T follicular helper cell (primary cell): Measurements from ENCODE around the gene FAM76A.
"Not testable (repeated sequence)": the region's sequence is repeated elsewhere in the genome, so short reads cannot be mapped to it uniquely, and the experiment has no call there.

Source experiments
- DNase-seq: peaks from one replicate; pipeline ENCODE4 v3.0.0-alpha.2; 2020; ENCODE audit warnings: low read depth

Gene FAM76A

DNA sequence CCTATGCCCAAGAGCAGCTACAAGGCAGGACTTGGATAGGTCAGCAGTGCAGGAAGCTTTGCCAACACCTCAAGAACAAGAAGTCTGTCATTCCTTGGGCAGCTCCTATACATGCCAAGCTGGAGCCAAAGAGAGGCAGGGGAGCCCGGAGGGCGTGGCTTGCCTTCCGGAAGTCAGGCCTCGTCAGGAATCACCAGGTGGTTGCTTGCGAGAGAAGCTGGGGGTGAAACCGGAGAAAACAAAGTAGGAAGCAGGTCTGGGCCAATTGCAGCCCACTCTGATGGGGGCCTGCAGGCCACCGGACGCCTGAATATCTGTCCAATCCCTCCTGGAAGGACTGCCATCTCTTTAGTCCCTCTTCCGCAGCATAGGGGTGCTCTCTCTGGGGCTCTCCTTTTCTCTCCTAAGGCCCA lies 794 bp upstream of the FAM76A start:
- DNase-seq: no peak

DNA sequence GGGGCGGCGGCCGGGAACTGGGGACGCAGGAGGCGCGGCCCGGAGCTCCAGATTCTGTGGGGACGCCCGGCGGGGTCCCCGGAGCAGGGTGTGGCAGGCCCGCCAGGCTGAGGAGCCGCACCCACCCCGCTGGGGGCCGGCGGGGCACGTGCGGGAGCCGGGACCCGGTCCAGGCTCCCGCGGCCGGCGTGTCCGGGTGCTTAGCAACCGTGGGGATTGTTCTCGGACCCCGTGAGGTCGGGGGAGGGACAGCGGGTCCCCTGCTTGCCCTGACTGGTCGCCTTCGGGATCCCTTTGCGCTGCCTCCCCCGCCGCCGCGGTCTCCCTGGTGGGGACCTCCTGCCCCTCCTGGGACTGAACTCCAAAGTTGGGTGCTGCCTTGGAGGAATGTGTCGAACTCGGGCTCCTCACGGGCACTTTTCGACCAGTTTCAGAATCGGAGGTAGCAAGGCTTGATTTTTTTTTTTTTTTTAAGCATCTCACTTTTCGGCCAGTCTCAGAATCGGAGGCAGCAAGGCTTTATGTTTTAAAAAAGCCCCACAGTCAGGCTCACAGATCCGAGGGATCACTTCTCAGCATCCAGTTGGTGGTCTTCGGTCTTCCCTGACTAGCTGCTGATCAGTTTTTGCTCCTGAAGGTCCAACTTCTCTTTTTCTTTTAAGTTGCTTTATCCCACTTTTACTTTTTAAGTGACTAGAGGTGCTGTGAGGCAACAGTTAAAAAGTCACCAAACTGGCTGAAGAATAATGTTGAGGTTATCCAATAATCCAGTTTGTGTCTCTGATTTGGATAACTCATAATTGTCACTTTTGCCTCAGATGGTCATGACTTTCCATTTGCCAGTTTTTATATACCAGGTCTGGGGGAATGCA lies 648 bp downstream of the FAM76A start:
- DNase-seq: peak; percentile 8

- DNase-seq: no peak
Measured at GRCh38 chr1:27727126-27727525, 1.4 kb downstream of the FAM76A start.

GRCh38 chr1:27736252-27736651 lies 10.5 kb downstream of the FAM76A start:
- no peak for DNase-seq

GRCh38 chr1:27741121-27741520 lies 15.4 kb downstream of the FAM76A start:
- DNase-seq: no peak

GRCh38 chr1:27744556-27744955 lies 18.8 kb downstream of the FAM76A start:
- no peak for DNase-seq

GRCh38 chr1:27745466-27745865 lies 19.7 kb downstream of the FAM76A start:
- DNase-seq: no peak

DNA sequence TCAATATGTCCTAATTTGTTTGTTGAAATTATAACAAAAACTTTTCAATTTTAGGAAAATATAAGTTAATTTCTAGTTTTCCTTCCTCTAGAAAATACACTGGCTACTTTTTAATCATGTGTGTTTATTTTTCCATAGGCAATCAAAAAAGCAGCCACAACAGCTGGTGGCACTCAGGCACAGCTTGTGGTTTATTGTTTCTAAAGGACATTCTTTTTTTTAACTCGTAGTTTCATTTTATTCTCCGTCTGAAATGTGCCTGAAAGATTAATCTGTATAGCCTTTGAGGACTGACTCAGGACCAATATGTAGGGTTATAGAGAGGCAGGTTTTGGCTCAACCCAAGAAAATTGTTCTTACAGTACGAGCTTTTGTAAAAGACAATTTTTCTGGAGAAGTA lies 26.6 kb downstream of the FAM76A start:
- no peak for DNase-seq

- no peak for DNase-seq
Measured at GRCh38 chr1:27755286-27755685, 29.5 kb downstream of the FAM76A start.

DNA sequence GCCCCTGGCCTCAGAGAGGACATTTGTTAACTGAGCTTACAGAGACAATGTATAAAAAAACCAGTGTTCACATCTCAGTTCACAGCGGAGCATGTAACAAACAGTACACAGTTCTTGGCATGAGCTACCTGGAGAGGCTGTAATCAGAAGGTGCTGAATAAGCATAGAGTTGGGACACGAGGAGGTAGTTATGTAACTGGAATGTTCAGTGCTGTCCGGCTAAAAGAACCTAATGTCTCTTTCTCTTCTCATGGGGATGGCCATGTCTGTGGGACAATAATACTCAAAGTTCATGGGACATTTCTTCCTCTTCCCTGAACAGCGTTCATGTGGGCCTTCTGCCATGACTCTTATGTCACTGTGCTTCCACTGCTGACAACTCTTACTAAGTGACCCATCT lies 30.1 kb downstream of the FAM76A start:
- DNase-seq: no peak

DNA sequence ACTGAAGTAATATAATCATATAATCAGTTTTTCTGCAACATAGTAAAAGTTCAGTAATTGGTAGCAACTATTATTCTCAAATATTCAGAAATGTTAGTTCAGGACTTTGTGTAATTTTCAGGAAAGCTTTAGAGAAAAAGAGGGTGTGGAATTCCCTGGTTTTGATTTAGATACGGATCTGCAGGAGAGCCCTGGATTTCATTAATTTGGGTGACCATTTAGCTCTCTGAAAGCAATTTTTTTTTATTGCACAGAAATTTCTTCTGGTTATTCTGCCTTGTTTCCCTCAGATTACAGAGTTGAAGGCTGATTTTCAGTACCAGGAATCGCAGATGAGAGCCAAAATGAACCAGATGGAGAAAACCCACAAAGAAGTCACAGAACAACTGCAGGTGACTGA lies 33.5 kb downstream of the FAM76A start:
- no peak for DNase-seq

DNA sequence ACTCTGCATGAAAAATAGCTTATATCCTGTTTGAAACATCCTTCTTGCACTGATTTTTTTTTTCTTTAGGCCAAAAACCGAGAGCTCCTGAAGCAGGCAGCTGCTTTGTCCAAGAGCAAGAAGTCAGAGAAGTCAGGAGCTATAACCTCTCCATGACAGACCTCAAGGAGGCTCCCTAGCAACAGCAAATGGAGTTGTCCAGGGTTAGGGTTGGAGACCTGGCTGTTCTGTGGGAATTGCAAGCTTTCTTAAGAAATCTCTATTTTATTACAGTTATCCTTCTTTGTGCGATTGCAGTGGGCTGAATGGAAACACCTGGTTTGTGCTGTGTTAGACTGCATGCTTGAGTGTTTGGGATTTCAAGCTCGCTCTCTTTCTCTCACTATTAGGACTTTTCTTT lies 34.7 kb downstream of the FAM76A start:
- DNase-seq: no peak

DNA sequence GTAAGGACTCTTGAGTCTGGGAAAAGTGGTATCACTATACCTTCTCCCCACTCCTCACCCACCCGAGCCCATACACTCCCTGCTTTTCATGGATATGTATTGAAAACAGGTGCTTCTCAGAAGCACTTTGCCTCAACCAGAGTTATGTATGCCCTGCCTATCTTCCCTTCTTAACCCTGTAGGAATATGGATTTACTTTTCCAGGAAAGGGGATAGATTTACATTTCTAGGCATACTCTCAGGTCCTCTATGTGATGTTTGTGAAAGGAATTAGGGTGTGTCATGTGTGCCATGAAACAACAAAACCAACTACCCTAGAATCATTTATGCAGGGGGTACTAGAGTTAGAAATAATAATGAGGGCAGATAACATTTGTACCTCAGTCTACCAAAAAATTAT lies 36.3 kb downstream of the FAM76A start:
- no peak for DNase-seq

DNA sequence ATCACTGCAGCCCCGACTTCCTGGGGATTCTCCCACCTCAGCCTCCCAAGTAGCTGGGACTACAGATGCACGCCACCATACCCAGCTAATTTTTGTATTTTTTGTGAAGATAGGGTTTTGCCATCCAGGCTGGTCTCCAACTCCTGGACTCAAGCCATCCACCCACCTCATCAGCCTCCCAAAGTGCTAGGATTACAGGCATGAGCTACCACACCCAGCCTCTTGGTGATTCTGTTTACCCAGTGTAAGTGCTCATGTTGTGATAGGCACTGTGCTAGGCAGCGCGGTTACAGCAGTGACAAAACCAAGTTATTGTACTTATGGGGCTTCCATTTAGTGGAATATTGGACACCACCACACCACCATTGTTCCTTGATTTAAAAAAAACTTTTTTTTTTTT lies 37.6 kb downstream of the FAM76A start:
- DNase-seq: no peak

- DNase-seq: no peak
Measured at GRCh38 chr1:27770293-27770830, 44.6 kb downstream of the FAM76A start.

DNA sequence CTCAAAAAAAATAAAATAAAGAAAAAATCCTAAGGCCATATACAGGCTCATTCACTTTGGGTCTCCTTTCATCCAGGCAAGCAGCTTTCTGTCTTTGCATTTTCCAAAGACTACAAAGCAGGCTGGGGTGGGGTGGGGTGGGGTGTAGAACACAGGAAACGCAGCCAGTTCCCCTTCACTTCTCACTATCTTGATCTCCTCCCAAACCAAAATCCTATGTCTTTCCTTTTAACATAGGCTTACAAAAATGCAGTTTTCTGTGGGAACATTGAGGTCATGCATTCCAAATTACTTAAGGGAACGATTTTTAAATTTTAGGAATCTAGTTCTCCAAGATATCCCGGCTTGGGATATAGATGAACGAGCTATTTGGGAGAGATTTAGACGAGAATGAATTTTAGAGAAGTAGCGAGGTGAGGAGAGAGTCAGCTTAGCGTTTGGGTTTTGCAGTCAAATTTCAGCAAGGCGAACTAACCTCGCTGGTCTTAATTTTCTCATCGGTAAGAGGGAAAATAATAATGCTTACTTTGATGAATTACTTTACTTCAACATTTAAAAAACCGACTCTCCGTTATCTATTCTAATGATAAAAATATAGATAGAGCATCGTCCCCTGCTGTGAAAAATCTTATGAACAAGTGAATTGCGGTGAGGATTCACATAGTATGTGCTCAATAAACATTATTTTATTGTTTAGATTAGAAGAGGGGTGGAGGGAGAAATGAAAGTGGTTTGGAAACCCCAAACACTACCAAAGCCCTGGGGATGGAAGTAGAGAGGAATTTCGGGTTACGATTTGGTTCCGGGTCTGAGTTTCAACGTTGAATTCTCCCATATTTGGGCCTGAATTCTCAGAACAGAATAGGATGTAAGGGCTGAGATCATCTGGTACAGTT lies 46.5 kb downstream of the FAM76A start:
- no peak for DNase-seq

GRCh38 chr1:27772932-27773825 lies 47.4 kb downstream of the FAM76A start, which contains the start of gene STX12:
Gene STX12 (plus strand): TSS chr1:27773219. CDS start chr1:27773308, 89 bp downstream.
- DNase-seq: peak; percentile 99

- DNase-seq: no peak
Measured at GRCh38 chr1:27773826-27774445, 48.2 kb downstream of the FAM76A start.

DNA sequence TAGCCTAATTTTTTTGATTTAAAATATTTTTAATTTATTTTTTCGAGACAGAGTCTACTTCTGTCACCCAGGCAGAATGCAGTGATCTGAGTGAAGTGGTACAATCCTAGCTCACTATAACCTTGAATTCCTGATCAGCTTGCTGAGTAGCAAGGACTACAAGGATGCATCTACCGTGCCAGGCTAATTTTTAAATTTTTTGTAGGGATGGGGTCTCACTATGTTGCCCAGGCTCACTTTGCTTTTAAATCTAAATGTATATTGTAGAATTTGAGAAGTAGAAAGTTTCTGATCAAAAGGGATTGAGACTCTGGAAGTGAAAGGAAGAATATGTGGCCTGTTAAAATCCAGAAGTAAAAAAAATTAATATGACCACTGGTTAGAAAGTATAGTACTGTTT lies 48.9 kb downstream of the FAM76A start:
- no peak for DNase-seq

DNA sequence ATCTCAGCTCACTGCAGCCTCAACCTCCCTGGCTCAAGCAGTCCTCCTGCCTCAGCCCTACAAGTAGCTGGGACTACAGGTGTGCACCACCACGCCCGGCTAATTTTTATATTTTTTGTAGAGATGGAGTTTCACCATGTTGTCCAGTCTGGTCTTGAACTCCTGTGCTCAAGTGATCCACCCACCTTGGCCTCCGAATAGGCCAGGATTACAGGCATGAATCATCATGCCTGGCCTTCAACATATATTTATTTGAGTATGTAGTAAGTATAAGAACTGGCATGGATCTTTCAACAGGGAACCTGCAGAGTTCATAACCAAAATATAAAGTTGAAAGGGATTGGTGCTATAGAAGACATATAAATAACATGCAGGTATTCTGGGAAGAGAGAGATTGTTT lies 49.6 kb downstream of the FAM76A start:
- not testable (repeated sequence) for DNase-seq

- not testable (repeated sequence) for DNase-seq
Measured at GRCh38 chr1:27776276-27776675, 50.5 kb downstream of the FAM76A start.
